Fibroblast of lung (primary cell): ENCODE measurements around the gene OSBPL1A. TPM values are rescaled to one million over a fixed set of nuclear protein-coding genes. Genes with fewer than 3 reads are reported as not detected.

Experiments
- DNase-seq, 2 donors: peaks; one replicate each; pipeline versions ENCODE4 v3.0.0 to v3.0.0-alpha.2; 2010; ENCODE audit warnings: low read depth in 2 of 2
- H2AFZ ChIP-seq: 2 replicates; pipeline ENCODE4 v1.5.1; 2012; ENCODE audit warnings: low read length, control low read depth, inconsistent platforms
- H3K27ac ChIP-seq: 2 replicates; pipeline ENCODE4 v1.5.1; 2011; ENCODE audit warnings: low read length, control low read depth; ENCODE audit not compliant: insufficient read depth
- H3K27me3 ChIP-seq: 2 replicates; pipeline ENCODE4 v1.5.1; 2011; ENCODE audit warnings: mild to moderate bottlenecking, low read length; ENCODE audit not compliant: control insufficient read depth, insufficient read depth
- H3K36me3 ChIP-seq: 2 replicates; pipeline ENCODE4 v1.5.1; 2011; ENCODE audit warnings: low read length; ENCODE audit not compliant: control insufficient read depth, insufficient read depth
- H3K4me1 ChIP-seq: 2 replicates; pipeline ENCODE4 v1.5.1; 2011; ENCODE audit warnings: low read length; ENCODE audit not compliant: control insufficient read depth, insufficient read depth; ENCODE audit errors: extremely low read depth
- H3K4me2 ChIP-seq: 2 replicates; pipeline ENCODE4 v1.5.1; 2011; ENCODE audit warnings: low read length, control low read depth; ENCODE audit not compliant: insufficient read depth; ENCODE audit errors: extremely low read depth
- H3K4me3 ChIP-seq, 4 experiments: fragments of 200-600 bp in 1 of 4; sonication (generic) in 1 of 4; replicated peaks in 1 of 4; 2 replicates each; pipeline ENCODE4 v1.5.1; 2011 to 2016; ENCODE audit warnings: low read length in 4 of 4, low read depth in 3 of 4, mild to moderate bottlenecking in 3 of 4, control low read depth in 2 of 4, inconsistent platforms in 1 of 4, mixed read lengths in 1 of 4; ENCODE audit not compliant: insufficient read depth in 1 of 4; ENCODE audit errors: control extremely low read depth in 1 of 4
- H3K79me2 ChIP-seq: 2 replicates; pipeline ENCODE4 v1.5.1; 2012; ENCODE audit warnings: mild to moderate bottlenecking, low read length, inconsistent platforms; ENCODE audit not compliant: control insufficient read depth, insufficient read depth
- H3K9ac ChIP-seq: 2 replicates; pipeline ENCODE4 v1.5.1; 2011; ENCODE audit warnings: mild to moderate bottlenecking, low read length, control low read depth; ENCODE audit not compliant: insufficient read depth
- H3K9me3 ChIP-seq: 2 replicates; pipeline ENCODE4 v1.5.1; 2012; ENCODE audit warnings: low read depth, low read length; ENCODE audit not compliant: control insufficient read depth, insufficient read depth
- H4K20me1 ChIP-seq: 2 replicates; pipeline ENCODE4 v1.5.1; 2011; ENCODE audit warnings: low read length; ENCODE audit not compliant: control insufficient read depth, insufficient read depth; ENCODE audit errors: extremely low read depth
- EZH2 ChIP-seq: IDR thresholded peaks from 2 replicates; pipeline ENCODE4 v1.5.1; 2012; ENCODE audit warnings: low read length, control low read depth, mild to moderate bottlenecking; ENCODE audit errors: missing control alignments
- polyA plus RNA-seq, 2 donors: library from polyadenylated mRNA; depleted of rRNA in 1 of 2; stranded (reverse) in 1 of 2; unstranded in 1 of 2; fragments of >200 nt; gene quantifications; 2 replicates each; pipeline ENCODE4 v1.2.1, GENCODE V29; 2011 to 2012; ENCODE audit warnings: missing spikeins in 1 of 2
- total RNA-seq: library from RNA; depleted of rRNA; stranded (reverse); fragments of >200 nt; gene quantifications from 2 replicates; pipeline ENCODE4 v1.2.1, GENCODE V29; 2014
- TF ChIP-seq, protein P1 (sequence below), 2 donors: IDR thresholded peaks in 1 of 2; conservative IDR thresholded peaks in 1 of 2; 1 replicate in 1 of 2; 2 replicates in 1 of 2; pipeline ENCODE4 v1.5.1; 2011 to 2012; ENCODE audit warnings: low read length in 2 of 2, control low read depth in 1 of 2, inconsistent platforms in 1 of 2, low read depth in 1 of 2, mild to moderate bottlenecking in 1 of 2

OSBPL1A gene
- total and polyA plus RNA-seq, 2 donors (not counting 1 experiment from before 2014, with no cell fraction given): 67.5 to 73.3 TPM

GRCh38 chr18:24373328-24373727 lies 24.3 kb downstream of the OSBPL1A start:
- no peaks in the 10 kb centered on the region for H3K9me3 ChIP-seq
- no peak overlapping the region for H3K4me2 ChIP-seq
- peak in 1 of 2 donors; percentile 66 for DNase-seq
- H2AFZ ChIP-seq: no peak overlapping the region
- H3K36me3 ChIP-seq: no peaks in the 10 kb centered on the region
- H3K27ac ChIP-seq: no peak overlapping the region
- H3K27me3 ChIP-seq: no peaks in the 10 kb centered on the region
- TF ChIP-seq, protein P1, sequence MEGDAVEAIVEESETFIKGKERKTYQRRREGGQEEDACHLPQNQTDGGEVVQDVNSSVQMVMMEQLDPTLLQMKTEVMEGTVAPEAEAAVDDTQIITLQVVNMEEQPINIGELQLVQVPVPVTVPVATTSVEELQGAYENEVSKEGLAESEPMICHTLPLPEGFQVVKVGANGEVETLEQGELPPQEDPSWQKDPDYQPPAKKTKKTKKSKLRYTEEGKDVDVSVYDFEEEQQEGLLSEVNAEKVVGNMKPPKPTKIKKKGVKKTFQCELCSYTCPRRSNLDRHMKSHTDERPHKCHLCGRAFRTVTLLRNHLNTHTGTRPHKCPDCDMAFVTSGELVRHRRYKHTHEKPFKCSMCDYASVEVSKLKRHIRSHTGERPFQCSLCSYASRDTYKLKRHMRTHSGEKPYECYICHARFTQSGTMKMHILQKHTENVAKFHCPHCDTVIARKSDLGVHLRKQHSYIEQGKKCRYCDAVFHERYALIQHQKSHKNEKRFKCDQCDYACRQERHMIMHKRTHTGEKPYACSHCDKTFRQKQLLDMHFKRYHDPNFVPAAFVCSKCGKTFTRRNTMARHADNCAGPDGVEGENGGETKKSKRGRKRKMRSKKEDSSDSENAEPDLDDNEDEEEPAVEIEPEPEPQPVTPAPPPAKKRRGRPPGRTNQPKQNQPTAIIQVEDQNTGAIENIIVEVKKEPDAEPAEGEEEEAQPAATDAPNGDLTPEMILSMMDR (conservative IDR thresholded peaks at IDR 0.05 in 1 of 2, IDR thresholded peaks at IDR 0.05 in 1 of 2; ENCODE audit: low read depth in 1 of 2, low read length in 2 of 2): no peak
- no peak for TF ChIP-seq EZH2
- no peaks in the 10 kb centered on the region for H3K4me1 ChIP-seq
- no peaks in the 10 kb centered on the region for H4K20me1 ChIP-seq
- H3K79me2 ChIP-seq: no peaks in the 10 kb centered on the region
- no peak overlapping the region for H3K9ac ChIP-seq
- H3K4me3 ChIP-seq: no peak overlapping the region

- no peak overlapping the region for H3K4me2 ChIP-seq
- H3K27me3 ChIP-seq: no peaks in the 10 kb centered on the region
- TF ChIP-seq, protein P1 (conservative IDR thresholded peaks at IDR 0.05 in 1 of 2, IDR thresholded peaks at IDR 0.05 in 1 of 2; ENCODE audit: low read depth in 1 of 2, low read length in 2 of 2): no peak
- no peak for TF ChIP-seq EZH2
- H3K9ac ChIP-seq: no peak overlapping the region
- no peaks in the 10 kb centered on the region for H4K20me1 ChIP-seq
- H3K27ac ChIP-seq: no peak overlapping the region
- DNase-seq: no peak
- H2AFZ ChIP-seq: no peak overlapping the region
- no peaks in the 10 kb centered on the region for H3K9me3 ChIP-seq
- no peak overlapping the region for H3K4me3 ChIP-seq
- H3K79me2 ChIP-seq: no peaks in the 10 kb centered on the region
- no peaks in the 10 kb centered on the region for H3K4me1 ChIP-seq
- H3K36me3 ChIP-seq: no peaks in the 10 kb centered on the region
These were observed 25.2 kb downstream of the OSBPL1A start for GRCh38 chr18:24372279-24372872.

GRCh38 chr18:24370120-24370519 lies 27.5 kb downstream of the OSBPL1A start:
- Histone ChIP-seq H3K79me2 (no peaks in the 10 kb centered on the region), H3K9ac (no peak overlapping the region), H3K27ac (no peak overlapping the region), H3K27me3 (no peaks in the 10 kb centered on the region), H3K9me3 (no peaks in the 10 kb centered on the region), H2AFZ (no peak overlapping the region), H3K4me2 (no peak overlapping the region), H3K4me3 (no peak overlapping the region), H4K20me1 (no peaks in the 10 kb centered on the region), H3K4me1 (no peaks in the 10 kb centered on the region), H3K36me3 (no peaks in the 10 kb centered on the region)
- no peak for DNase-seq
- TF ChIP-seq, protein P1 (conservative IDR thresholded peaks at IDR 0.05 in 1 of 2, IDR thresholded peaks at IDR 0.05 in 1 of 2; ENCODE audit: low read depth in 1 of 2, low read length in 2 of 2): no peak
- no peak for TF ChIP-seq EZH2
